ENCODE measurements around the gene SORBS2.
A peak's percentile ranks its signal among the peaks of the same experiment; 100 is the strongest.

GRCh38 chr4:185773419-185773818, 38.6 kb downstream of the SORBS2 start:
- TF ChIP-seq CTCF (IDR thresholded peaks at IDR 0.05) (no peak), POLR2A (IDR thresholded peaks at IDR 0.05) (no peak), POLR2AphosphoS5 (IDR thresholded peaks at IDR 0.05) (peak; percentile 29 to 65 (median 57))

Measured in transverse colon (tissue), 4 donors.